Brain microvascular endothelial cell (primary cell): ENCODE results near the gene PGR.

Experiments used
- DNase-seq: peaks from one replicate; pipeline ENCODE4 v3.0.0-alpha.2; 2020
- H3K27ac ChIP-seq: fragments of 250-450 bp; sonication (Bioruptor Pico); 2 replicates; pipeline ENCODE4 v1.5.1; 2020; ENCODE audit warnings: mild to moderate bottlenecking, moderate library complexity
- H3K27me3 ChIP-seq: fragments of 250-450 bp; sonication (Bioruptor Pico); replicated peaks from 2 replicates; pipeline ENCODE4 v1.5.1; 2020; ENCODE audit warnings: mild to moderate bottlenecking
- H3K36me3 ChIP-seq: fragments of 250-450 bp; sonication (Bioruptor Pico); replicated peaks from 2 replicates; pipeline ENCODE4 v1.5.1; 2020; ENCODE audit warnings: mild to moderate bottlenecking
- H3K4me3 ChIP-seq: 2 replicates; pipeline ENCODE4 v1.5.1; 2011; ENCODE audit warnings: low read depth, mild to moderate bottlenecking, control low read depth, low read length, moderate library complexity
- in situ Hi-C: cut with HindIII; loops from 2 replicates; pipeline ENCODE4 v1.10.0; 2017; ENCODE audit warnings: low sequenced_read_pairs, low pct_ligation_motif_present
- TF ChIP-seq, protein P1 (sequence below): IDR thresholded peaks from 2 replicates; pipeline ENCODE4 v1.5.1; 2011; ENCODE audit warnings: low read depth, mild to moderate bottlenecking, moderate library complexity, low read length, control low read depth, inconsistent platforms; ENCODE audit errors: missing control alignments

PGR gene

DNA sequence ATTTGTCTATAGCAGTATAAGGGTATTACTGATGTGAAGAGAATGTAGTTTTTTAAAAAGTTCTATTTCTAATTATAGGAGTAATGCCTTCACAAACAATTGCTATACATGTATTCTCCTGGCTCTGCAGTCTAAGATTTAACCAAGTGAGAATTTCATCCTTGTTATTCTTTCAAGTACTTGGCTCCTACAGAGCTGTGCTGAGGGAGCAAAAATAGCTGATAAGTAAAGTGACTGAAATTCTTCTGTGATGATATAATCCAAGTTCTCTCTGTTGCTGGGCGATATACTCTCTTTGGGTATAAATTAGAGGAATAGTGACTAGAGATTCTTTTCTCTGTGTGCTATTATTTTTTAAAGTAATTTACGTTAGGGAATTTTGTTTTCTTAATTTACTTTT, 68.0 kb downstream of the PGR start:
- Histone ChIP-seq H3K27ac (no peak overlapping the region), H3K27me3 (no peaks in the 10 kb centered on the region), H3K4me3 (no peak overlapping the region), H3K36me3 (no peaks in the 10 kb centered on the region)
- DNase-seq, result peak; percentile 65
- TF ChIP-seq, protein P1, sequence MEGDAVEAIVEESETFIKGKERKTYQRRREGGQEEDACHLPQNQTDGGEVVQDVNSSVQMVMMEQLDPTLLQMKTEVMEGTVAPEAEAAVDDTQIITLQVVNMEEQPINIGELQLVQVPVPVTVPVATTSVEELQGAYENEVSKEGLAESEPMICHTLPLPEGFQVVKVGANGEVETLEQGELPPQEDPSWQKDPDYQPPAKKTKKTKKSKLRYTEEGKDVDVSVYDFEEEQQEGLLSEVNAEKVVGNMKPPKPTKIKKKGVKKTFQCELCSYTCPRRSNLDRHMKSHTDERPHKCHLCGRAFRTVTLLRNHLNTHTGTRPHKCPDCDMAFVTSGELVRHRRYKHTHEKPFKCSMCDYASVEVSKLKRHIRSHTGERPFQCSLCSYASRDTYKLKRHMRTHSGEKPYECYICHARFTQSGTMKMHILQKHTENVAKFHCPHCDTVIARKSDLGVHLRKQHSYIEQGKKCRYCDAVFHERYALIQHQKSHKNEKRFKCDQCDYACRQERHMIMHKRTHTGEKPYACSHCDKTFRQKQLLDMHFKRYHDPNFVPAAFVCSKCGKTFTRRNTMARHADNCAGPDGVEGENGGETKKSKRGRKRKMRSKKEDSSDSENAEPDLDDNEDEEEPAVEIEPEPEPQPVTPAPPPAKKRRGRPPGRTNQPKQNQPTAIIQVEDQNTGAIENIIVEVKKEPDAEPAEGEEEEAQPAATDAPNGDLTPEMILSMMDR, result no peak
- in situ Hi-C loops, result no loop called here

DNA sequence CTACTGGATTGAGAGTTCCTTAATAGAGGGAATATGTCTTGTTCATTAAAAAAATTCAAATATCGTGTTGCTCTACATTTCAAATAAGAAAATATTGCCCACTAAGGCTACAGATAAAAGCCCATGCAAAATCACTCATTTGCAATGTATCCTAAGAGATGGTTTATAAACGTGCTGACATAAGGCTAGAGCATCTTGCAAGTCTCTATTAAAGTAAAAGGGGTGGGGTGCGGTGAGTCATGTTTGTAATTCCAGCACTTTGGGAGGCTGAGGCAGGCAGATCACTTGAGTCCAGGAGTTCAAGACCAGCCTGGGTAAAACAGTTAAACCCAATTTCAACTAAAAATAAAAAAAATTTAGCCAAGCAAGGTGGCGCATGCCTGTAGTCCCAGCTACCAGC, 70.3 kb downstream of the PGR start:
- Histone ChIP-seq H3K27ac (no peak overlapping the region), H3K27me3 (no peaks in the 10 kb centered on the region), H3K36me3 (no peaks in the 10 kb centered on the region), H3K4me3 (no peak overlapping the region)
- TF ChIP-seq, protein P1, result no peak
- DNase-seq, result no peak
- in situ Hi-C loops, result no loop called here

GRCh38 chr11:101053492-101053891, 76.1 kb downstream of the PGR start:
- no peaks in the 10 kb centered on the region for H3K36me3 ChIP-seq
- H3K27me3 ChIP-seq, result no peaks in the 10 kb centered on the region
- H3K27ac ChIP-seq, result no peak overlapping the region
- TF ChIP-seq, protein P1, result no peak
- no peak overlapping the region for H3K4me3 ChIP-seq
- DNase-seq, result no peak
- in situ Hi-C loops, result no loop called here

DNA sequence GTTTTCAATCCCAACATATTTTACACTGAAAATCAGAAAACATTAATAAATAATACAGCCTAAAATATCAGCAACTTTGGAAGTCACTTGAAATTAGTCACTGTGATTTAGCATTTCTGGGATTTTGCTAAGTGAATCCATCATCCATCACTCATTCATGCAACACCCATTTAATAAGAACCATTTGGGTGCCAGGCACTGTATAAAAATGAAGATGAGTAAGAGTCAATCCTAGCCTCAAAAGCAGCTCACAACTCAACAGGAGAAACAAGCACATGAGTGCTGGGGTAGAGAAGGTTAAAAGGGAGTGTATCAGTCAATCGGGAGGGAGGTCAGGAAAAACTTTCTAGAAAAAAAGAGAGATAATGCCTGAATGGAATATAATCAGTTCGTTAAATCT, 77.9 kb downstream of the PGR start:
- Histone ChIP-seq H3K4me3 (no peak overlapping the region), H3K27me3 (no peaks in the 10 kb centered on the region), H3K36me3 (no peaks in the 10 kb centered on the region), H3K27ac (no peak overlapping the region)
- in situ Hi-C loops, result no loop called here
- DNase-seq, result no peak
- TF ChIP-seq, protein P1, result no peak

DNA sequence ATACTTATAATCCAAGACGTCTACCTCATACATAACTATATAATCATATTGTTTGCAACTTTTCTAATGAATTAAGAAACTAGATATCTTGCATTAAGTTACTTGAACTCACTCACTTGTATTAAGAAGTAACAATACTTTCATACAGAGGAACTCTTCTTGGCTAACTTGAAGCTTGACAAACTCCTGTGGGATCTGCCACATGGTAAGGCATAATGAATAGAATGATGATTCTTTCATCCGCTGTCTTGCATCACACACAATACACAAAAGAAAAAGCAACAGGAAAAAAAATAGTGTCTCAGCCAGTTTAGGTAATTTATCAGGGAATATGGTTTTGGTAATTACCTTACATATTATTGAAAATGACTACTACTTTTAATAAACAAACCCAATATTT, 79.8 kb downstream of the PGR start:
- H3K27ac ChIP-seq, result no peak overlapping the region
- H3K27me3 ChIP-seq, result no peaks in the 10 kb centered on the region
- no peaks in the 10 kb centered on the region for H3K36me3 ChIP-seq
- H3K4me3 ChIP-seq, result no peak overlapping the region
- no peak for DNase-seq
- in situ Hi-C loops, result no loop called here
- TF ChIP-seq, protein P1, result no peak

GRCh38 chr11:101049123-101049522, 80.5 kb downstream of the PGR start:
- no peak for DNase-seq
- in situ Hi-C loops, result no loop called here
- no peak overlapping the region for H3K4me3 ChIP-seq

More at GRCh38 chr11:101049123-101049522, 80.5 kb downstream of the PGR start:
- Histone ChIP-seq H3K27ac (no peak overlapping the region), H3K36me3 (no peaks in the 10 kb centered on the region), H3K27me3 (no peaks in the 10 kb centered on the region)
- TF ChIP-seq, protein P1, result no peak
